Smooth muscle cell (in vitro differentiated cells): ENCODE measurements around the gene MAP3K5. TPM values are rescaled to one million over a fixed set of nuclear protein-coding genes. Genes with fewer than 3 reads are reported as not detected.
A peak's percentile ranks its signal among the peaks of the same experiment; 100 is the strongest.

ENCODE experiments used
- DNase-seq: peaks from one replicate; lab custom pipeline; 2025; ENCODE audit not compliant: unreplicated experiment; lab: John Stamatoyannopoulos, UW
- H2AFZ ChIP-seq: fragments of 200-600 bp; sonication (generic); 2 replicates; pipeline ENCODE4 v1.6.0; 2016; ENCODE audit warnings: antibody characterized with exemption, low read depth, mild to moderate bottlenecking
- H3F3A ChIP-seq: fragments of 200-600 bp; sonication (generic); 2 replicates; pipeline ENCODE4 v1.6.0; 2017; ENCODE audit warnings: antibody characterized with exemption, low read depth
- H3K27ac ChIP-seq: fragments of 200-600 bp; sonication (generic); 2 replicates; pipeline ENCODE4 v1.5.1; 2016; ENCODE audit warnings: low read depth, mild to moderate bottlenecking
- H3K27me3 ChIP-seq: fragments of 200-600 bp; sonication (generic); 2 replicates; pipeline ENCODE4 v1.6.1; 2016; ENCODE audit warnings: low read depth, mild to moderate bottlenecking
- H3K36me3 ChIP-seq: fragments of 200-600 bp; sonication (generic); 2 replicates; pipeline ENCODE4 v1.5.1; 2016; ENCODE audit warnings: low read depth
- H3K4me1 ChIP-seq: fragments of 200-600 bp; sonication (generic); 2 replicates; pipeline ENCODE4 v1.5.1; 2016; ENCODE audit warnings: low read depth
- H3K4me2 ChIP-seq: fragments of 200-600 bp; sonication (generic); 2 replicates; pipeline ENCODE4 v1.6.0; 2016; ENCODE audit warnings: mild to moderate bottlenecking
- H3K4me3 ChIP-seq: fragments of 200-600 bp; sonication (generic); 2 replicates; pipeline ENCODE4 v1.5.1; 2016; ENCODE audit warnings: mild to moderate bottlenecking
- H3K79me2 ChIP-seq: fragments of 200-600 bp; sonication (generic); 2 replicates; pipeline ENCODE4 v1.6.0; 2016; ENCODE audit warnings: low read depth, mild to moderate bottlenecking
- H3K9ac ChIP-seq: fragments of 200-600 bp; sonication (generic); 2 replicates; pipeline ENCODE4 v1.6.0; 2016; ENCODE audit warnings: low read depth
- H3K9me3 ChIP-seq: fragments of 200-600 bp; sonication (generic); replicated peaks from 2 replicates; pipeline ENCODE4 v1.5.1; 2016; ENCODE audit warnings: low read depth
- H4K20me1 ChIP-seq: fragments of 200-600 bp; sonication (generic); 2 replicates; pipeline ENCODE4 v1.6.0; 2016; ENCODE audit warnings: low read depth
- WGBS: methylation state at CpG from one replicate; pipeline ENCODE4 v1.1.7; 2016; ENCODE audit warnings: low lambda C conversion rate; 5-methylcytosine and 5-hydroxymethylcytosine counted together
- polyA plus RNA-seq: library from polyadenylated mRNA; unstranded; fragments of >200 nt; fragmentation: Nextera tagmentation; extraction: Ambion mirVana; gene quantifications from 2 replicates; pipeline ENCODE4 v1.2.1, GENCODE V29; 2016
- total RNA-seq: library from RNA; depleted of rRNA; stranded (reverse); fragments of >200 nt; gene quantifications from 2 replicates; pipeline ENCODE4 v1.2.3, GENCODE V29; 2014
- TF ChIP-seq, protein P1 (sequence below): fragments of 200-600 bp; sonication (generic); IDR thresholded peaks from 2 replicates; pipeline ENCODE4 v1.5.1; 2017; ENCODE audit warnings: borderline replicate concordance, mild to moderate bottlenecking, antibody characterized with exemption; ENCODE audit not compliant: insufficient read depth, poor library complexity, severe bottlenecking

The MAP3K5 gene
- total and polyA plus RNA-seq, 2 experiments from 2014 or later: 0.93 to 2.1 TPM

GRCh38 chr6:136527831-136528230 lies 264.4 kb downstream of the MAP3K5 start:
- Histone ChIP-seq H3K4me3 (no peak overlapping the region), H3K79me2 (no peaks in the 10 kb centered on the region), H3K9me3 (no peaks in the 10 kb centered on the region), H4K20me1 (no peaks in the 10 kb centered on the region), H3K36me3 (no peaks in the 10 kb centered on the region), H3K4me2 (no peak overlapping the region), H3F3A (no peaks in the 10 kb centered on the region), H2AFZ (no peak overlapping the region), H3K27ac (no peak overlapping the region), H3K9ac (no peak overlapping the region), H3K4me1 (peaks cover 31% of the 10 kb centered on the region), H3K27me3 (no peaks in the 10 kb centered on the region)
- no peak for DNase-seq
- TF ChIP-seq, protein P1, sequence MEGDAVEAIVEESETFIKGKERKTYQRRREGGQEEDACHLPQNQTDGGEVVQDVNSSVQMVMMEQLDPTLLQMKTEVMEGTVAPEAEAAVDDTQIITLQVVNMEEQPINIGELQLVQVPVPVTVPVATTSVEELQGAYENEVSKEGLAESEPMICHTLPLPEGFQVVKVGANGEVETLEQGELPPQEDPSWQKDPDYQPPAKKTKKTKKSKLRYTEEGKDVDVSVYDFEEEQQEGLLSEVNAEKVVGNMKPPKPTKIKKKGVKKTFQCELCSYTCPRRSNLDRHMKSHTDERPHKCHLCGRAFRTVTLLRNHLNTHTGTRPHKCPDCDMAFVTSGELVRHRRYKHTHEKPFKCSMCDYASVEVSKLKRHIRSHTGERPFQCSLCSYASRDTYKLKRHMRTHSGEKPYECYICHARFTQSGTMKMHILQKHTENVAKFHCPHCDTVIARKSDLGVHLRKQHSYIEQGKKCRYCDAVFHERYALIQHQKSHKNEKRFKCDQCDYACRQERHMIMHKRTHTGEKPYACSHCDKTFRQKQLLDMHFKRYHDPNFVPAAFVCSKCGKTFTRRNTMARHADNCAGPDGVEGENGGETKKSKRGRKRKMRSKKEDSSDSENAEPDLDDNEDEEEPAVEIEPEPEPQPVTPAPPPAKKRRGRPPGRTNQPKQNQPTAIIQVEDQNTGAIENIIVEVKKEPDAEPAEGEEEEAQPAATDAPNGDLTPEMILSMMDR: no peak
- WGBS: 57% methylated on average over 6 of the region's 6 CpGs

DNA sequence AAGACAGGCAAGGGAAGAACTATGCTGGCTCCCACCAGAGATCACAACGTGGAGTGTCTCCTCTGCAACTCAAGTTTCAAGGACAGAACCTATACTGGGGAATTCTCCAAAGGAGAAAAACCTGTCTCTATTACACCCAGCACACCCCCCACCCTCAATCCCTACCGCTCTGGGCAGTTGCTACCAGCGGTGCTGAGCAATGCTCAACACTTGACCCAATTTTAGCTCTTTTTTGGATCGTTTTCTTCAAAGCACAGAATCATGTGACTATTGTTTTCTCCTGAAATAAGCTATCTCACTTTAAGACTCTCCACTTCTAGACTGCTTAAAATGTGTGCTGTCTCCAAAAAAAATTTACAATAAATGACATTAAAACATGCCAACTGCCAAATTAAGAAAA lies 265.3 kb downstream of the MAP3K5 start:
- H2AFZ ChIP-seq: no peak overlapping the region

DNA sequence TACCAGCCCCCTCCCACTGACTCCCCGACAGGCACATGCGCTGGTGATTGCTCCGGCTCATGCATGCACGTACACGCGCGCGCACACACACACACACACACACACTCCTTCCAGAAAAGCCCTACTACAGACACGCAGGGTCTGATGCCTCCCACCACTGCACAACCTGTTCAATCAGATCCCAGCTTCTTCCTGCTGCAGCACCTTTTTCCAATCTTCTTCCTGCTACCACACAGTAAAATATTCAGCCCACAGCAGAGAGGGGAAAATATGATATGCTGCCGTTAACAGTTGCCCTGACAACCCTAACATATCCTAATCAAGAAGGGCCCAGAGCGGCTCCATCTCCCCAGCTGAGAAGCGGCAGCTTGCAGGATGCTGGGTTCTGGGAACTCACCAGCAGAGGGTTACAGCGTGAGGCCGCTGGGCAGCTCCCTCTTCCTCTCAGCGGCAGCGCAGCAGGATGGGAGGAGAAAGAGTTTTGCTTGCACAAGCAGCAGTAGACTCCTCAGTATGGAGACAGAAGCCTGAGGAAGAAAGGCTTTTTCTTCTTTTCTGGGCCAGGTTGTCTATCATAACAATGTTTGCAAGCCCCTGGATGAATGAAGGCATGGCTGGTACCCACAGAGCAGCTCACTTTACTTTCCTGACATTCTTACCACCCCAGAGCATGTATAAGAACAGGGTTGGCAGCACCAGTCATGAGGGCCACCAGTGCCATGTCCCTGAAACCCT lies 265.9 kb downstream of the MAP3K5 start:
- Histone ChIP-seq H3F3A (no peaks in the 10 kb centered on the region), H3K4me1 (peaks cover 31% of the 10 kb centered on the region), H3K4me2 (no peak overlapping the region), H3K9ac (no peak overlapping the region), H3K36me3 (no peaks in the 10 kb centered on the region), H4K20me1 (no peaks in the 10 kb centered on the region), H2AFZ (no peak overlapping the region), H3K9me3 (no peaks in the 10 kb centered on the region), H3K4me3 (no peak overlapping the region), H3K79me2 (no peaks in the 10 kb centered on the region), H3K27me3 (no peaks in the 10 kb centered on the region), H3K27ac (no peak overlapping the region)
- 34% methylated on average over 10 of the region's 16 CpGs for WGBS
- TF ChIP-seq, protein P1: peak; percentile 21
- peak; percentile 7 for DNase-seq

More for the DNA sequence above, 265.3 kb downstream of the MAP3K5 start:
- no peak for DNase-seq
- Histone ChIP-seq H3K79me2 (no peaks in the 10 kb centered on the region), H3K9me3 (no peaks in the 10 kb centered on the region), H4K20me1 (no peaks in the 10 kb centered on the region), H3K4me2 (no peak overlapping the region), H3K9ac (no peak overlapping the region), H3F3A (no peaks in the 10 kb centered on the region), H3K4me3 (no peak overlapping the region), H3K36me3 (no peaks in the 10 kb centered on the region), H3K4me1 (peaks cover 31% of the 10 kb centered on the region), H3K27me3 (no peaks in the 10 kb centered on the region), H3K27ac (no peak overlapping the region)
- 59% methylated on average over 4 of the region's 4 CpGs for WGBS
- TF ChIP-seq, protein P1: no peak
